Endothelial cell of hepatic sinusoid (primary cell): ENCODE results near the gene SENP7.
"Not testable (repeated sequence)": the region's sequence is repeated elsewhere in the genome, so short reads cannot be mapped to it uniquely, and the experiment has no call there.

Source experiments
- in situ Hi-C: cut with HindIII; loops from 2 replicates; pipeline ENCODE4 v1.10.0; 2017; ENCODE audit warnings: low sequenced_read_pairs

The SENP7 gene

DNA sequence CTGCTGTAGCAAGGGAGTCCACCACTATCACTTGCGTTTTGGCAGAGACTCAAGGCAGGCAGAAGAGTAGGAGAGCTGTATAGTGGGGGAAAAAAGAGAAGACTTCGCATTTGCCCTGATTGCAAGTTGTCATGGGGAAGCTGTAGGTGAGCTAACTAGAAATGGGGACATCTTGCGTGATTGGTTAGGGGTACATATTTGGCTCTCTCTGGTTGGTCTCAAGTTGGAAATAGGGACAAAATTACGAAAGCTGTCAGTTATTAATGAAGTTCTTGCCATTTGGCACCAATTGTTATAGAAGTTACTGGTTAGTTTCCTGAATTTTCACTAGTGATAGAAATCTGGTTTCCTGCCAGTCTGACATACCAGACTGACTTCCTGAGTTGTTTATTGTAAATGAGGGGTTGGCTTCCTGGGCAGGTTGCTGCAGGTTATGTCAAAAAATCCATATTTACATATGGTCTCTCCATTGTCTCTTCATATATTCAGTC is 8.2 kb upstream of the SENP7 start:
- in situ Hi-C loops: no loop called here

GRCh38 chr3:101519685-101520365 is 6.8 kb upstream of the SENP7 start:
- in situ Hi-C loops: no loop called here

- in situ Hi-C loops: no loop called here
Measured at GRCh38 chr3:101518421-101518871, 5.4 kb upstream of the SENP7 start.

DNA sequence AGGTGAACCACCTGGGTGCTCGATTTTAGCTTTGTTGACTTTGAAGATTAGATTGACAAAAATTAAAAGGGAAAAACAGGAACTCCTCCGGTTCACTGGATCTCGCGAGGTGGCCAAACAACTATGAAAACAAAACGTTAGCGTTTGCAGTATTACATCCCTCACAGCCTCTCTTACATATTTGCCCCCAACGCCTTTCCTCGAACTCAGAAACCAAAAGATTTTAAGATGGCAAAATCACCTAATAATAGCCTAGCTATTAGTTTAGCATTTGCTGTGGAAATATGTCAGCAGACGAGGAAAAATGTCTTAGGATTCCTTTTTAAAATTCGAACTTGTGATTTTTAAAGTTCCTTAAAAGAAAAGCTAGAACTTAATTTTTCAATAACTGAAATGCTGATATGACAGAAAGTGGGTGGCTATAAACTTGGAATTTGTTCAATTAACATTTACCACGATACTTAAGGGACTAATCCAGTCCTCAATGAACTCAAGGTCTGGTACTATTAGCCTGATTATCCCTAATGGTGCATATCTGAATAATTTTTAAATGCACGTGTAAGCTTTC is 491 bp upstream of the SENP7 start:
- in situ Hi-C loops: no loop called here

GRCh38 chr3:101512396-101512645 is 691 bp downstream of the SENP7 start:
- in situ Hi-C loops: no loop called here

- in situ Hi-C loops: no loop called here
Measured at GRCh38 chr3:101509811-101510210, 3.2 kb downstream of the SENP7 start.

DNA sequence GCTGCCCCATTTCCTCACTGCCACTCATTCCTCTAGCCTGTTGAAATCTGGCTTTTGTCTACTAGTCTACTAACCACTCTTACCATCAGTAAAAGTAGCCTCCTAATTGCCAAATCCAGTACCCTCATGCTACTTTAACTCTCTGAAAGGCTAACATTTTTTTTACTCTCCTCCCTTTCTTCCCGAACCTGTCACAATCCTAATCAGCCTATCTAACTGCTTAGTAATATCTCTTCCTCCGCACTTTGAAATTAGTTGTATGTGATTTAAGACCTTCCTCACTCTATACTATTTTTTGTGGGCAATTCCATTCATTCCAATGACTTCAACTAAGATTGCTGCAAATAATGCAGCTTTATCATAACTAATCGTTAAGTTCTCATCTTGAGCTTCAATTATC is 3.7 kb downstream of the SENP7 start:
- in situ Hi-C loops: no loop called here

DNA sequence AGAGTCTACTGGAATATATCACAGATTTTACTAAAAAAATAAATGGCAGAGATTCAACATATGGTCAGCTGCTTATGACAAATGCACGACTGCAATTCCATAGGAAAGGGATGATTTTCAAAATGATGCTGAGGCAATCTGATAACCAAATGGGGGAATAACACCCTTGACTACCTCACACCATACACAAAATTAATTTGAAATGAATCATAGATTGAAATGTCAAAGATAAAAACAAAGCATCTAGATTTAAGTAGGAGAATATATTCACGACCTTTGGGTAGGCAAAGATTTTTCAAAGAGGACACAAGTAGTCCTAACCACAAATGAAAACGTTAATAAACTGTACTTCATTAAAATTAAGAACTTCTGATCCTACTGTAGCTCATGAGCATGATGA is 11.2 kb downstream of the SENP7 start:
- in situ Hi-C loops: no loop called here

- in situ Hi-C loops: no loop called here
Measured at GRCh38 chr3:101500208-101500607, 12.8 kb downstream of the SENP7 start.

DNA sequence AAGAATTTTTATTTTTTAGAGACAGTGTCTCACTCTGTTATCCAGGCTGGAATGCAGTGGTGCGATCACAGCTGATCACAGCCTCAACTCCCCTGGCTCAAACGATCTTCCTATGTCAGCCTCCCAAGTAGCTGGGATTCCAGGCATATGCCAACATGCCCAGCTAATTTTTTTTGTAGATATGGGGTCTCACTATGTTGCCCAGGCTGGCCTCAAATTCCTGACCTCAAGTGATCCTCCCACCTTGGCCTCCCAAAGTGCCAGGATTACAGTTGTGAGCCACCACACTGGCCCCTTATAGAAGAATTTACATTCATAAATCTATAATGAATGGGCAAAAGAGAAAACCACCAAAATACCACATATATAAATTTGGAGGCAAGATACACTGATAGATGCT is 15.2 kb downstream of the SENP7 start:
- in situ Hi-C loops: no loop called here

- in situ Hi-C loops: no loop called here
Measured at GRCh38 chr3:101495552-101495951, 17.5 kb downstream of the SENP7 start.

DNA sequence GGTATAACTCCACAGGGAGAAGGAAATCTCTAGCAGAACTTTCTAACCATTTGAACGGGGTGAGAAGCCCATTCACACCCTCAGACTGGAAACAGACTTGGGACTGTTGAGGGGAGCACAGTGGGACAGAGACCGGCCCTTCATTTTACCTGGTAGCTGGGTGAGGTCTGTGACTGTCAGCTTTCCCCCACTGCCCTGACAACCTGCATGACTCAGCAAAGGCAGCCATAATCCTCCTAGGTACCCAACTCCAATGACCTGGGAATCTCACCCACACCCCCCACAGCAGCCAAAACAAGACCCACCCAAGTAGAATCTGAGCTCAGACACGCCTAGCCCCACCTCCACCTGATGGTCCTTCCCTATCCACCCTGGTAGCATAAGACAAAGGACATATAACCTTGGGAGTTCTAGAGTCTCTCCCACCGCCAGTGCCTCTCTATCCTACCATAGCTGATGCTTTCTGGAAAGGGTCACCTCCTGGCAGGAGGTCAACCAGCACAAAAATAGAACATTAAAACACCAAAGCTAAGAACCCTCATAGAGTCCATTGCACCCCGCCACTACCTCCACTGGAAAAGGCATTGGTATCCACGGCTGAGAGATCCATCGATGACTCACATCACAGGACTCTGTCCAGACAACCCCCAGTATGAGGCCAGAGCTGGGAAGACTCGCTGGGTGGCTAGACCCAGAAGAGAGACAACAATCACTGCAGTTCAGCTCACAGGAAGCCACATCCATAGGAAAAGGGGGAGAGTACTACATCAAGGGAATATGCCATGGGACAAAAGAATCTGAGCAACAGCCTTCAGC is 28.0 kb downstream of the SENP7 start:
- in situ Hi-C loops: no loop called here

GRCh38 chr3:101478980-101479379 is 34.0 kb downstream of the SENP7 start:
- in situ Hi-C loops: no loop called here

GRCh38 chr3:101474841-101475552 is 38.0 kb downstream of the SENP7 start:
- in situ Hi-C loops: not testable (repeated sequence)

DNA sequence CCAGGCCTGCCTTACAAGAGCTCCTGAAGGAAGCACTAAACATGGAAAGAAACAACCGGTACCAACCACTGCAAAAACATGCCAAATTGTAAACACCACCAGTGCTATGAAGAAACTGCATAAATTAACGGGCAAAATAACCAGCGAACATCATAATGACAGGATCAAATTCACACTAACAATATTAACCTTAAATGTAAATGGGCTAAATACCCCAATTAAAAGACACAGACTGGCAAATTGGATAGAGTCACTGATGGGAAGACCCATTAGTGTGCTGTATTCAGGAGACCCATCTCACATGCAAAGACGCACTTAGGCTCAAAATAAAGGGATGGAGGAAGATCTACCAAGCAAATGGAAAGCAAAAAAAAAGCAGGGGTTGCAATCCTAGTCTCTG is 44.3 kb downstream of the SENP7 start:
- in situ Hi-C loops: not testable (repeated sequence)

DNA sequence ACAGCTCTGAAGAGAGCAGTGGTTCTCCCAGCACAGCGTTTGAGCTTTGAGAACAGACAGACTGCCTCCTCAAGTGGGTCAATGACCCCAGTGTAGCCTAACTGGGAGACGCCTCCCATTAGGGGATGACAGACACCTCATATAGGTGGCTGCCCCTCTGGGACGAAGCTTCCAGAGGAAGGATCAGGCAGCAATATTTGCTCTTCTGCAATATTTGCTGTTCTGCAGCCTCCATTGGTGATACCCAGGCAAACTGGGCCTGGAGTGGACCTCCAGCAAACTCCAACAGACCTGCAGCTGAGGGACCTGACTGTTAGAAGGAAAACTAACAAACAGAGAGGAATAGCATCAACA is 45.7 kb downstream of the SENP7 start:
- in situ Hi-C loops: not testable (repeated sequence)

GRCh38 chr3:101466465-101467309 is 46.3 kb downstream of the SENP7 start:
- in situ Hi-C loops: no loop called here

DNA sequence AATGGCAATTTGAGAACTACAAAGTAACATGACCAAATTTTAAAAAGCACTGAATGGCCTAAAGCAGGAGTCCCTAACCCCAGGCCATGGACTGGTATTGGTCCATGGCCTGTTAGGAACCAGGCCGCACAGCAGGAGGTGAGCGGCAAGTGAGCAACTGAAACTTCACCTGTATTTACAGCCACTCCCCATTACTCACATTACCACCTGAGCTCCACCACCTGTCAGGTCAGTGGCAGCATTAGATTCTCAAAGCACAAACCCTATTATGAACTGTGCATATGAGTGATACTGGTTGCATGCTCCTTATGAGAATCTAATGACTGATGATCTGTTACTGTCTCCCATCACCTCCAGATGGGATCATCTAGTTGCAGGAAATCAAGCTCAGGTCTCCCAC is 48.8 kb downstream of the SENP7 start:
- in situ Hi-C loops: no loop called here

- in situ Hi-C loops: no loop called here
Measured at GRCh38 chr3:101461451-101461850, 51.6 kb downstream of the SENP7 start.

DNA sequence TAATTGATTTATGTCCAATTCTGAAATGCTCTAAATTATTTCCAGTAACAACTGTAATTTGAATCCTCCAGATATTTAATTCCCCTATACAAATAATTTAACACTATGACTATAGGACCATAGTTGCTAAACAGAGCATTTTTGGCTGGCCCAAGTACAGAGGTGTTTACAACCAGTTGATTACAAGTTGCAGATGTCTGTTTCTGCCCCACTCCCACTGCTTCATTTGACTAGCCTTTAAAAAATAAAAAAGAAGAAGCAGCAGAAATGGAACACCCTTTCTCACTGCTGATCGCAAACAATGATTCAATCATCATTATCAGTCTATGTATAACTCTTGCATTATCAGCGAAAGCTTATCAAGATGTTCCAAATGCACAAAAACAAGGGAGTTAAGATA is 54.6 kb downstream of the SENP7 start:
- in situ Hi-C loops: no loop called here

GRCh38 chr3:101454629-101455028 is 58.4 kb downstream of the SENP7 start:
- in situ Hi-C loops: no loop called here
